CD8-positive, alpha-beta memory T cell (primary cell): ENCODE results near the gene POMT1. TPM values are rescaled to one million over a fixed set of nuclear protein-coding genes. Genes with fewer than 3 reads are reported as not detected.

Experiments
- CTCF ChIA-PET: fragments of 350-600 bp; sonication (Branson Sonifier 250); formaldehyde crosslinking; loops from one replicate; lab custom pipeline; 2021; ENCODE audit warnings: antibody characterized with exemption; lab: Charles Lee
- POLR2A ChIA-PET: fragments of 350-600 bp; sonication (Branson Sonifier 250); formaldehyde crosslinking; loops from one replicate; lab custom pipeline; 2021; ENCODE audit warnings: antibody characterized with exemption; lab: Charles Lee
- DNase-seq, 5 donors: peaks; one replicate each; pipeline versions ENCODE4 v3.0.0 to v3.0.0-alpha.2; 2020 to 2022; ENCODE audit warnings: mixed read lengths in 1 of 5
- H3K27ac ChIP-seq: one replicate; pipeline ENCODE4 v1.7.0; 2013; ENCODE audit warnings: low read depth, mild to moderate bottlenecking, low read length, moderate library complexity
- H3K27me3 ChIP-seq: 2 replicates; pipeline ENCODE4 v1.7.0; 2013; ENCODE audit warnings: low read length, mild to moderate bottlenecking; ENCODE audit not compliant: insufficient read depth, poor library complexity, severe bottlenecking
- H3K36me3 ChIP-seq: 2 replicates; pipeline ENCODE4 v1.7.0; 2013; ENCODE audit warnings: mild to moderate bottlenecking, low read length, moderate library complexity; ENCODE audit not compliant: insufficient read depth
- H3K4me1 ChIP-seq: 2 replicates; pipeline ENCODE4 v1.7.0; 2013; ENCODE audit warnings: mild to moderate bottlenecking, low read length, moderate library complexity; ENCODE audit not compliant: insufficient read depth
- H3K4me3 ChIP-seq: 2 replicates; pipeline ENCODE4 v1.7.0; 2013; ENCODE audit warnings: mild to moderate bottlenecking, low read length
- H3K9me3 ChIP-seq: 2 replicates; pipeline ENCODE4 v1.7.0; 2013; ENCODE audit warnings: mild to moderate bottlenecking, low read length
- H3K27ac Mint-ChIP-seq, 8 donors: one replicate each; pipeline ENCODE4 v1.8.0; 2020 to 2021; ENCODE audit warnings: mixed read lengths in 8 of 8, mild to moderate bottlenecking in 6 of 8, inconsistent platforms in 3 of 8, moderate library complexity in 3 of 8
- H3K27me3 Mint-ChIP-seq, 2 donors: one replicate each; pipeline ENCODE4 v1.8.0; 2020 to 2021; ENCODE audit warnings: mixed read lengths in 2 of 2, mild to moderate bottlenecking in 1 of 2, moderate library complexity in 1 of 2
- H3K36me3 Mint-ChIP-seq, 3 donors: one replicate each; pipeline ENCODE4 v1.8.0; 2020 to 2021; ENCODE audit warnings: mixed read lengths in 3 of 3, inconsistent platforms in 1 of 3, mild to moderate bottlenecking in 1 of 3
- H3K4me1 Mint-ChIP-seq, 3 donors: one replicate each; pipeline ENCODE4 v1.8.0; 2020 to 2021; ENCODE audit warnings: mixed read lengths in 3 of 3, inconsistent platforms in 1 of 3, mild to moderate bottlenecking in 1 of 3
- H3K4me3 Mint-ChIP-seq, 7 donors: one replicate each; pipeline ENCODE4 v1.8.0; 2020 to 2021; ENCODE audit warnings: mixed read lengths in 7 of 7, mild to moderate bottlenecking in 6 of 7, moderate library complexity in 4 of 7, inconsistent platforms in 2 of 7
- H3K9me3 Mint-ChIP-seq, 5 donors: one replicate each; pipeline ENCODE4 v1.8.0; 2020 to 2022; ENCODE audit warnings: mixed read lengths in 5 of 5, mild to moderate bottlenecking in 3 of 5, moderate library complexity in 2 of 5, inconsistent platforms in 1 of 5
- polyA plus RNA-seq: library from polyadenylated mRNA; unstranded; fragments of 300-500 nt; fragmentation: Illumina TruSeq; gene quantifications from one replicate; pipeline ENCODE4 v1.2.3, GENCODE V29; 2021
- total RNA-seq, 2 experiments: library from RNA; stranded (reverse); gene quantifications; one replicate each; pipeline ENCODE4 v1.2.3, GENCODE V29; 2021

The POMT1 gene
- total and polyA plus RNA-seq, 3 experiments from 2014 or later, result 18.4 to 35.3 (median 31.6) TPM

GRCh38 chr9:131529597-131530545 is 27.2 kb downstream of the POMT1 start:
- Histone ChIP-seq H3K4me3 (peak overlapping the region; percentile 66), H3K9me3 (no peaks in the 10 kb centered on the region), H3K27me3 (no peaks in the 10 kb centered on the region), H3K36me3 (peaks cover 4% of the 10 kb centered on the region), H3K27ac (peak overlapping the region; percentile 54), H3K4me1 (peaks cover 20% of the 10 kb centered on the region)
- ChIA-PET POLR2A (no interaction called here), CTCF (no interaction called here)
- Mint-ChIP-seq H3K4me3 (peak overlapping the region; percentile 63 to 81 (median 69)), H3K36me3 (peaks cover 0 to 50% (median 8%) of the 10 kb centered on the region in 3 donors), H3K27me3 (no peaks in the 10 kb centered on the region), H3K27ac (peak overlapping the region in 7 of 8 donors; percentile 14 to 79 (median 66)), H3K4me1 (peaks cover 23 to 30% (median 24%) of the 10 kb centered on the region in 3 donors), H3K9me3 (peaks cover 0 to 2% (median 0%) of the 10 kb centered on the region in 5 donors)
- no peak for DNase-seq

GRCh38 chr9:131530546-131530919 is 27.8 kb downstream of the POMT1 start:
- Histone ChIP-seq H3K4me3 (peak overlapping the region; percentile 66), H3K9me3 (no peaks in the 10 kb centered on the region), H3K27me3 (no peaks in the 10 kb centered on the region), H3K4me1 (peaks cover 27% of the 10 kb centered on the region), H3K36me3 (peaks cover 4% of the 10 kb centered on the region), H3K27ac (peak overlapping the region; percentile 54)
- ChIA-PET CTCF (no interaction called here), POLR2A (no interaction called here)
- Mint-ChIP-seq H3K4me1 (peaks cover 26 to 36% (median 26%) of the 10 kb centered on the region in 3 donors), H3K4me3 (peak overlapping the region; percentile 52 to 81 (median 67)), H3K36me3 (peaks cover 0 to 45% (median 8%) of the 10 kb centered on the region in 3 donors), H3K27ac (peak overlapping the region in 4 of 8 donors; percentile 14 to 64 (median 38)), H3K27me3 (peaks cover 0 to 2% of the 10 kb centered on the region in 2 donors), H3K9me3 (peaks cover 0 to 2% (median 0%) of the 10 kb centered on the region in 5 donors)
- DNase-seq, result no peak

GRCh38 chr9:131530920-131531832 is 28.5 kb downstream of the POMT1 start, which contains the start of gene UCK1:
Gene UCK1, minus strand, starts transcription at chr9:131531263. Its CDS starts 89 bp downstream, at chr9:131531174.
- Mint-ChIP-seq H3K27ac (peak within 1 kb of the TSS in 6 of 8 donors; percentile 14 to 76 (median 48)), H3K36me3 (peaks cover 0 to 38% (median 5%) of the 10 kb centered on the region in 3 donors), H3K4me1 (peaks cover 26 to 39% (median 28%) of the 10 kb centered on the region in 3 donors), H3K27me3 (peaks cover 0 to 2% of the 10 kb centered on the region in 2 donors), H3K4me3 (peak within 1 kb of the TSS; percentile 63 to 81 (median 69)), H3K9me3 (peaks cover 0 to 2% (median 0%) of the 10 kb centered on the region in 5 donors)
- Histone ChIP-seq H3K27me3 (no peaks in the 10 kb centered on the region), H3K4me1 (peaks cover 30% of the 10 kb centered on the region), H3K36me3 (peaks cover 4% of the 10 kb centered on the region), H3K4me3 (peak within 1 kb of the TSS; percentile 66), H3K27ac (peak within 1 kb of the TSS; percentile 54), H3K9me3 (no peaks in the 10 kb centered on the region)
- DNase-seq, result peak; percentile 66 to 82 (median 70)
- ChIA-PET POLR2A (interaction anchor here (0.7 kb wide), 1 partner anchor 44 kb away, joined by 3 read pairs; no protein-coding TSS in a partner anchor), CTCF (no interaction called here)

- H3K27ac ChIP-seq, result no peak overlapping the region
- Mint-ChIP-seq H3K27ac (peak overlapping the region in 7 of 8 donors; percentile 20 to 76 (median 54)), H3K4me1 (peaks cover 26 to 48% (median 30%) of the 10 kb centered on the region in 3 donors), H3K27me3 (peaks cover 0 to 2% of the 10 kb centered on the region in 2 donors), H3K36me3 (peaks cover 0 to 4% (median 0%) of the 10 kb centered on the region in 3 donors), H3K4me3 (peak overlapping the region; percentile 18 to 84 (median 50)), H3K9me3 (peaks cover 0 to 2% (median 0%) of the 10 kb centered on the region in 5 donors)
- H3K4me1 ChIP-seq, result peaks cover 47% of the 10 kb centered on the region
- ChIA-PET CTCF (interaction anchor here (1.0 kb wide), 2 partner anchors 11 to 12 kb away, joined by 3 to 5 read pairs; no protein-coding TSS in a partner anchor), POLR2A (interaction anchor here (0.6 kb wide), 1 partner anchor 286 kb away, joined by 3 read pairs; no protein-coding TSS in a partner anchor)
- peak overlapping the region; percentile 44 for H3K4me3 ChIP-seq
- no peaks in the 10 kb centered on the region for H3K27me3 ChIP-seq
- H3K36me3 ChIP-seq, result no peaks in the 10 kb centered on the region
- H3K9me3 ChIP-seq, result no peaks in the 10 kb centered on the region
- peak in 2 of 5 donors; percentile 21 to 65 for DNase-seq
Measured at GRCh38 chr9:131534721-131535237, 32.1 kb downstream of the POMT1 start.

GRCh38 chr9:131537946-131538345 is 35.2 kb downstream of the POMT1 start:
- ChIA-PET POLR2A (no interaction called here), CTCF (no interaction called here)

GRCh38 chr9:131539223-131539923 is 36.7 kb downstream of the POMT1 start:
- Histone ChIP-seq H3K27me3 (no peaks in the 10 kb centered on the region), H3K4me3 (no peak overlapping the region), H3K9me3 (peaks cover 12% of the 10 kb centered on the region), H3K27ac (no peak overlapping the region), H3K4me1 (peaks cover 44% of the 10 kb centered on the region), H3K36me3 (no peaks in the 10 kb centered on the region)
- H3K27me3 Mint-ChIP-seq, result peaks cover 0 to 2% of the 10 kb centered on the region in 2 donors
- peaks cover 0 to 12% (median 5%) of the 10 kb centered on the region in 3 donors for H3K36me3 Mint-ChIP-seq
- DNase-seq, result peak in 4 of 5 donors; percentile 13 to 45 (median 36)
- POLR2A ChIA-PET, result interaction anchor here (0.6 to 0.7 kb wide), 2 partner anchors 166 to 271 kb away, joined by 3 to 6 read pairs; no protein-coding TSS in a partner anchor
- H3K4me3 Mint-ChIP-seq, result peak overlapping the region; percentile 32 to 85 (median 63)
- peaks cover 0 to 19% (median 17%) of the 10 kb centered on the region in 5 donors for H3K9me3 Mint-ChIP-seq
- peaks cover 27 to 46% (median 33%) of the 10 kb centered on the region in 3 donors for H3K4me1 Mint-ChIP-seq
- peak overlapping the region; percentile 26 to 94 (median 88) for H3K27ac Mint-ChIP-seq
- CTCF ChIA-PET, result no interaction called here

More at GRCh38 chr9:131537946-131538345, 35.2 kb downstream of the POMT1 start:
- Mint-ChIP-seq H3K9me3 (peaks cover 0 to 8% (median 3%) of the 10 kb centered on the region in 5 donors), H3K4me3 (peak overlapping the region in 1 of 7 donors; percentile 27), H3K27me3 (peaks cover 0 to 2% of the 10 kb centered on the region in 2 donors), H3K27ac (no peak overlapping the region), H3K36me3 (peaks cover 0 to 4% (median 0%) of the 10 kb centered on the region in 3 donors), H3K4me1 (peaks cover 27 to 49% (median 36%) of the 10 kb centered on the region in 3 donors)
- Histone ChIP-seq H3K36me3 (no peaks in the 10 kb centered on the region), H3K9me3 (no peaks in the 10 kb centered on the region), H3K4me1 (peaks cover 47% of the 10 kb centered on the region), H3K4me3 (no peak overlapping the region), H3K27ac (no peak overlapping the region), H3K27me3 (no peaks in the 10 kb centered on the region)
- DNase-seq, result peak in 1 of 5 donors; percentile 38
